ENCODE results near the gene RNU6-7. TPM values are rescaled to one million over a fixed set of nuclear protein-coding genes. Genes with fewer than 3 reads are reported as not detected.

RNU6-7 gene
- total RNA-seq, 6 experiments from 2014 or later: not detected

GRCh38 chr14:32217301-32217700 is 15.5 kb downstream of the RNU6-7 start:
- 42% methylated on average over 5 of the region's 5 CpGs for WGBS (ENCODE audit: insufficient coverage, low coverage, low lambda C conversion rate, missing lambda C conversion rate)
- ATAC-seq (no peak), DNase-seq (no peak)
- TF ChIP-seq POLR2A (IDR thresholded peaks at IDR 0.05) (no peak), CTCF (IDR thresholded peaks at IDR 0.05) (no peak)
- intact Hi-C loops (cut with DNase I): no loop called here
- Histone ChIP-seq H3K27me3 (no peaks in the 10 kb centered on the region), H3K4me3 (no peak overlapping the region), H3K9me3 (no peaks in the 10 kb centered on the region), H3K27ac (no peak overlapping the region), H3K36me3 (no peaks in the 10 kb centered on the region), H3K4me1 (peaks cover 0 to 7% (median 0%) of the 10 kb centered on the region in 4 donors)

- H3K27me3 ChIP-seq: no peaks in the 10 kb centered on the region
- DNase-seq (no peak), ATAC-seq (peak in 1 of 4 donors; percentile 76)
- no peaks in the 10 kb centered on the region for H3K36me3 ChIP-seq
- H3K4me1 ChIP-seq: peaks cover 0 to 9% (median 0%) of the 10 kb centered on the region in 4 donors
- TF ChIP-seq POLR2A (IDR thresholded peaks at IDR 0.05) (no peak), CTCF (IDR thresholded peaks at IDR 0.05) (no peak)
- H3K4me3 ChIP-seq: no peak overlapping the region
- no peak overlapping the region for H3K27ac ChIP-seq
- intact Hi-C loops (cut with DNase I): no loop called here
- no peaks in the 10 kb centered on the region for H3K9me3 ChIP-seq
- 66% methylated on average over 5 of the region's 6 CpGs for WGBS (ENCODE audit: insufficient coverage, low coverage, low lambda C conversion rate, missing lambda C conversion rate)
Measured at GRCh38 chr14:32224737-32225377, 23.0 kb downstream of the RNU6-7 start.

- intact Hi-C loops (cut with DNase I): no loop called here
- ATAC-seq (no peak), DNase-seq (no peak)
- no peaks in the 10 kb centered on the region for H3K36me3 ChIP-seq
- no peaks in the 10 kb centered on the region for H3K9me3 ChIP-seq
- peaks cover 0 to 14% (median 0%) of the 10 kb centered on the region in 4 donors for H3K4me1 ChIP-seq
- no peak overlapping the region for H3K27ac ChIP-seq
- H3K27me3 ChIP-seq: no peaks in the 10 kb centered on the region
- TF ChIP-seq CTCF (IDR thresholded peaks at IDR 0.05) (no peak), POLR2A (IDR thresholded peaks at IDR 0.05) (no peak)
- no peak overlapping the region for H3K4me3 ChIP-seq
- 90% methylated on average over 1 of the region's 1 CpG for WGBS (ENCODE audit: insufficient coverage, low coverage, low lambda C conversion rate, missing lambda C conversion rate)
Measured at GRCh38 chr14:32225378-32225920, 23.6 kb downstream of the RNU6-7 start.

- H3K9me3 ChIP-seq: no peaks in the 10 kb centered on the region
- TF ChIP-seq POLR2A (IDR thresholded peaks at IDR 0.05) (no peak), CTCF (IDR thresholded peaks at IDR 0.05) (no peak)
- no peak overlapping the region for H3K27ac ChIP-seq
- H3K4me3 ChIP-seq: no peak overlapping the region
- H3K27me3 ChIP-seq: no peaks in the 10 kb centered on the region
- DNase-seq: no peak
- WGBS (ENCODE audit: insufficient coverage, low coverage, low lambda C conversion rate, missing lambda C conversion rate): 88% methylated on average over 1 of the region's 1 CpG
- H3K4me1 ChIP-seq: peaks cover 0 to 14% (median 0%) of the 10 kb centered on the region in 4 donors
- intact Hi-C loops (cut with DNase I): no loop called here
- no peaks in the 10 kb centered on the region for H3K36me3 ChIP-seq
- ATAC-seq: no peak
Measured at GRCh38 chr14:32226056-32226455, 24.2 kb downstream of the RNU6-7 start.
